HS-27A (cell line): ENCODE results near the gene GFOD1.

Experiments used
- DNase-seq: peaks from one replicate; pipeline ENCODE4 v3.0.0-alpha.2; 2012; ENCODE audit warnings: low read depth, missing footprints

Gene GFOD1

GRCh38 chr6:13487122-13488014, at the start of gene GFOD1:
Gene GFOD1, minus strand, starts transcription at chr6:13487600. Its CDS starts 710 bp downstream, at chr6:13486890.
- DNase-seq = peak; percentile 69

GRCh38 chr6:13536796-13537526, 49.6 kb upstream of the GFOD1 start:
- DNase-seq = no peak

GRCh38 chr6:13535306-13535705, 47.9 kb upstream of the GFOD1 start:
- DNase-seq = no peak

GRCh38 chr6:13534536-13534935, 47.1 kb upstream of the GFOD1 start:
- no peak for DNase-seq

GRCh38 chr6:13531956-13532355, 44.6 kb upstream of the GFOD1 start:
- DNase-seq = no peak

- no peak for DNase-seq
Observed at GRCh38 chr6:13528777-13529343, 41.5 kb upstream of the GFOD1 start.

GRCh38 chr6:13528232-13528631, 40.8 kb upstream of the GFOD1 start:
- no peak for DNase-seq

- DNase-seq = no peak
Observed at GRCh38 chr6:13527671-13528056, 40.3 kb upstream of the GFOD1 start.

GRCh38 chr6:13526727-13527670, 39.6 kb upstream of the GFOD1 start:
- DNase-seq = peak; percentile 40

GRCh38 chr6:13526357-13526726, 38.9 kb upstream of the GFOD1 start:
- no peak for DNase-seq

- no peak for DNase-seq
Observed at GRCh38 chr6:13524801-13525508, 37.6 kb upstream of the GFOD1 start.

GRCh38 chr6:13523826-13524622, 36.6 kb upstream of the GFOD1 start:
- no peak for DNase-seq

- DNase-seq = no peak
Observed at GRCh38 chr6:13522656-13523055, 35.3 kb upstream of the GFOD1 start.

- no peak for DNase-seq
Observed at GRCh38 chr6:13519839-13520238, 32.4 kb upstream of the GFOD1 start.

- DNase-seq = peak; percentile 33
Observed at GRCh38 chr6:13517116-13517515, 29.7 kb upstream of the GFOD1 start.

GRCh38 chr6:13515912-13516311, 28.5 kb upstream of the GFOD1 start:
- no peak for DNase-seq

- DNase-seq = no peak
Observed at GRCh38 chr6:13513626-13514502, 26.5 kb upstream of the GFOD1 start.

GRCh38 chr6:13512900-13513299, 25.5 kb upstream of the GFOD1 start:
- DNase-seq = no peak
